Thymus (tissue), 11 donors: ENCODE results near the gene TOR4A. TPM values are rescaled to one million over a fixed set of nuclear protein-coding genes. Genes with fewer than 3 reads are reported as not detected.
"Not testable (repeated sequence)": the region's sequence is repeated elsewhere in the genome, so short reads cannot be mapped to it uniquely, and the experiment has no call there.

Source experiments
- DNase-seq, 9 donors: peaks; one replicate each; pipeline ENCODE4 v3.0.0-alpha.2; 2013; ENCODE audit warnings: low spot score in 9 of 9, low read depth in 6 of 9, missing footprints in 1 of 9
- H3K27ac ChIP-seq, 2 donors: one replicate each; pipeline ENCODE4 v1.5.1; 2013; ENCODE audit warnings: control low read depth in 1 of 2, low read depth in 1 of 2, low read length in 1 of 2, mild to moderate bottlenecking in 1 of 2, moderate library complexity in 1 of 2
- H3K27me3 ChIP-seq, 2 donors: one replicate each; pipeline ENCODE4 v1.5.1; 2013; ENCODE audit warnings: low read length in 1 of 2; ENCODE audit not compliant: control insufficient read depth in 2 of 2, insufficient read depth in 1 of 2
- H3K36me3 ChIP-seq, 2 donors: one replicate each; pipeline ENCODE4 v1.5.1; 2013; ENCODE audit warnings: low read length in 1 of 2, mild to moderate bottlenecking in 1 of 2, moderate library complexity in 1 of 2; ENCODE audit not compliant: control insufficient read depth in 2 of 2, insufficient read depth in 2 of 2
- H3K4me1 ChIP-seq, 2 donors: one replicate each; pipeline ENCODE4 v1.5.1; 2013; ENCODE audit warnings: low read length in 2 of 2; ENCODE audit not compliant: control insufficient read depth in 2 of 2, insufficient read depth in 2 of 2
- H3K4me3 ChIP-seq, 2 donors: one replicate each; pipeline ENCODE4 v1.5.1; 2013; ENCODE audit warnings: low read length in 2 of 2, control low read depth in 1 of 2, mild to moderate bottlenecking in 1 of 2
- H3K9me3 ChIP-seq, 2 donors: one replicate each; pipeline ENCODE4 v1.5.1; 2013; ENCODE audit warnings: low read length in 1 of 2, mild to moderate bottlenecking in 1 of 2; ENCODE audit not compliant: control insufficient read depth in 2 of 2, insufficient read depth in 1 of 2
- WGBS: extraction: QIAGEN DNeasy Blood & Tissue Kit; methylation state at CpG from one replicate; pipeline ENCODE4 v1.1.7; 2013; 5-methylcytosine and 5-hydroxymethylcytosine counted together
- polyA plus RNA-seq: library from polyadenylated mRNA; stranded (reverse); fragments of 200-250 nt; gene quantifications from one replicate; pipeline ENCODE4 v1.2.3, GENCODE V29; 2013
- total RNA-seq: library from RNA; stranded (reverse); fragments of 120-200 nt; gene quantifications from one replicate; pipeline ENCODE4 v1.2.4, GENCODE V29; 2013
- donor health status: healthy.

TOR4A gene
- total and polyA plus RNA-seq, 2 donors: 2.0 to 2.1 TPM

- peaks cover 46 to 54% of the 10 kb centered on the region in 2 donors for H3K36me3 ChIP-seq
- DNase-seq: not testable (repeated sequence)
- 73% methylated on average over 15 of the region's 15 CpGs for WGBS
Observed at GRCh38 chr9:137262173-137262908, 15.2 kb upstream of the TOR4A start.

GRCh38 chr9:137262909-137263285, 14.6 kb upstream of the TOR4A start:
- H3K36me3 ChIP-seq: peaks cover 46 to 57% of the 10 kb centered on the region in 2 donors
- H3K4me3 ChIP-seq: no peak overlapping the region
- DNase-seq: no peak
- no peak overlapping the region for H3K27ac ChIP-seq
- peaks cover 2 to 7% of the 10 kb centered on the region in 2 donors for H3K27me3 ChIP-seq
- no peaks in the 10 kb centered on the region for H3K9me3 ChIP-seq
- no peaks in the 10 kb centered on the region for H3K4me1 ChIP-seq
- WGBS: 93% methylated on average over 24 of the region's 24 CpGs

More at GRCh38 chr9:137262173-137262908, 15.2 kb upstream of the TOR4A start:
- not testable (repeated sequence) for H3K27me3 ChIP-seq, H3K4me3 ChIP-seq, H3K4me1 ChIP-seq, H3K27ac ChIP-seq, H3K9me3 ChIP-seq

- 87% methylated on average over 10 of the region's 10 CpGs for WGBS
- Histone ChIP-seq H3K27me3 (peaks cover 2 to 11% of the 10 kb centered on the region in 2 donors), H3K36me3 (peaks cover 45 to 60% of the 10 kb centered on the region in 2 donors)
Observed at GRCh38 chr9:137263506-137263905, 14.0 kb upstream of the TOR4A start.

GRCh38 chr9:137264067-137264466, 13.5 kb upstream of the TOR4A start:
- 99% methylated on average over 22 of the region's 22 CpGs for WGBS
- H3K4me3 ChIP-seq: no peak overlapping the region
- H3K27ac ChIP-seq: no peak overlapping the region
- H3K9me3 ChIP-seq: no peaks in the 10 kb centered on the region
- H3K4me1 ChIP-seq: no peaks in the 10 kb centered on the region
- peaks cover 43 to 61% of the 10 kb centered on the region in 2 donors for H3K36me3 ChIP-seq
- H3K27me3 ChIP-seq: peaks cover 2 to 15% of the 10 kb centered on the region in 2 donors
- DNase-seq: no peak

More at GRCh38 chr9:137263506-137263905, 14.0 kb upstream of the TOR4A start:
- Histone ChIP-seq H3K27ac (no peak overlapping the region), H3K9me3 (no peaks in the 10 kb centered on the region), H3K4me3 (no peak overlapping the region), H3K4me1 (no peaks in the 10 kb centered on the region)
- DNase-seq: no peak

- Histone ChIP-seq H3K9me3 (no peaks in the 10 kb centered on the region), H3K27me3 (peaks cover 10 to 26% of the 10 kb centered on the region in 2 donors), H3K4me3 (no peak overlapping the region), H3K4me1 (no peaks in the 10 kb centered on the region), H3K36me3 (peaks cover 42 to 67% of the 10 kb centered on the region in 2 donors), H3K27ac (no peak overlapping the region)
- 95% methylated on average over 29 of the region's 29 CpGs for WGBS
- DNase-seq: no peak
Observed at GRCh38 chr9:137265496-137266161, 11.9 kb upstream of the TOR4A start.

- DNase-seq: no peak
- 98% methylated on average over 15 of the region's 15 CpGs for WGBS
- H3K36me3 ChIP-seq: peaks cover 42 to 71% of the 10 kb centered on the region in 2 donors
Observed at GRCh38 chr9:137266162-137266527, 11.4 kb upstream of the TOR4A start.

GRCh38 chr9:137266585-137267453, 10.7 kb upstream of the TOR4A start:
- Histone ChIP-seq H3K36me3 (peaks cover 42 to 71% of the 10 kb centered on the region in 2 donors), H3K27ac (no peak overlapping the region), H3K27me3 (peaks cover 10 to 29% of the 10 kb centered on the region in 2 donors), H3K9me3 (no peaks in the 10 kb centered on the region), H3K4me3 (no peak overlapping the region), H3K4me1 (peaks cover 11% of the 10 kb centered on the region in 2 donors)
- DNase-seq: no peak
- 93% methylated on average over 34 of the region's 34 CpGs for WGBS

More at GRCh38 chr9:137266162-137266527, 11.4 kb upstream of the TOR4A start:
- H3K9me3 ChIP-seq: no peaks in the 10 kb centered on the region
- no peak overlapping the region for H3K4me3 ChIP-seq
- peaks cover 10 to 29% of the 10 kb centered on the region in 2 donors for H3K27me3 ChIP-seq
- no peak overlapping the region for H3K27ac ChIP-seq
- peaks cover 4 to 5% of the 10 kb centered on the region in 2 donors for H3K4me1 ChIP-seq

- Histone ChIP-seq H3K4me1 (peaks cover 17 to 22% of the 10 kb centered on the region in 2 donors), H3K27me3 (peaks cover 12 to 38% of the 10 kb centered on the region in 2 donors), H3K36me3 (peaks cover 50 to 80% of the 10 kb centered on the region in 2 donors), H3K27ac (no peak overlapping the region), H3K9me3 (no peaks in the 10 kb centered on the region), H3K4me3 (no peak overlapping the region)
- WGBS: 97% methylated on average over 6 of the region's 6 CpGs
- DNase-seq: no peak
Observed at GRCh38 chr9:137267933-137268355, 9.6 kb upstream of the TOR4A start.
